ENCODE results near the gene CALHM3.

DNA sequence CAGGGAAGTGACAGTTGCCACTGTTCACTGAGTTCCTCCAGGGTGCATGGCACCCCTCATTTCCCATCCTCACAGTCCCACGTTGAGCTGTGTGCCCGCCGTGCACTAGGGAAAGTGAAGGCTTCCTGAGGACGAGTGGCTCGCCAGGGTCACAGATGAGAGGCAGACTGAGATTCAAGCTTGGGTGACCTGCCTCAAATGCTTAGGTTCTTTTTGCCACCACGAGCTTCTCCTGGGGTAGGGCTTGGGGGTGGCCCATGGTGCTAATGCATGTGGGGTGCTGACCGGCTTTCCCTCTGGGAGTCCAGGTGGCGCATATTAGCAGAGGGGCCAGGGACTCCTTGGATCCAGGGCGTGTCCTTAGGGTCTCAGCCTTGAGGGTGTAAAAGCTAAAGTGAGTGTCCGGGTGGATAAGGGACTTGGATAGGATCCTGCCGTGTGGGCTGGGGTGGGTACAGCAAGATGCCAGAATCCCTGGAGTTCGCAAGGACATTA lies 28.8 kb downstream of the CALHM3 start:
- TF ChIP-seq POLR2A (IDR thresholded peaks at IDR 0.05; ENCODE audit: low read depth, low read length): no peak
- TF ChIP-seq TAF1 (IDR thresholded peaks at IDR 0.05; ENCODE audit: borderline replicate concordance, low read depth, low read length): no peak

Measured in GM12892 (cell line).